Body of pancreas (tissue), 4 donors: Measurements from ENCODE around the gene TP53BP2. TPM values are rescaled to one million over a fixed set of nuclear protein-coding genes. Genes with fewer than 3 reads are reported as not detected.

Experiments
- ATAC-seq: fragments of 150-250 bp; one replicate; pipeline ENCODE4 v1.9.1; 2016
- DNase-seq, 4 donors: peaks; one replicate each; pipeline ENCODE4 v3.0.0-alpha.2; 2019
- H3K27ac ChIP-seq, 4 donors: fragments of 200-600 bp; sonication (generic); 1 replicate in 3 of 4; 2 replicates in 1 of 4; pipeline versions ENCODE4 v1.5.1 to v1.6.1; 2016 to 2019; ENCODE audit warnings: mild to moderate bottlenecking in 1 of 4, mixed read lengths in 1 of 4, moderate library complexity in 1 of 4
- H3K27me3 ChIP-seq, 2 donors: fragments of 200-600 bp; sonication (generic); one replicate each; pipeline ENCODE4 v1.6.0; 2016; ENCODE audit warnings: mild to moderate bottlenecking in 1 of 2
- H3K36me3 ChIP-seq, 2 donors: fragments of 200-600 bp; sonication (generic); replicated peaks in 1 of 2; 2 replicates each; pipeline ENCODE4 v1.5.1; 2016; ENCODE audit warnings: low read depth in 2 of 2; ENCODE audit not compliant: insufficient read depth in 1 of 2
- H3K4me1 ChIP-seq: fragments of 200-600 bp; sonication (generic); one replicate; pipeline ENCODE4 v1.6.0; 2016
- H3K4me3 ChIP-seq, 2 donors: fragments of 200-600 bp; sonication (generic); 1 replicate in 1 of 2; 2 replicates in 1 of 2; pipeline ENCODE4 v1.5.1; 2016 to 2019
- H3K9me3 ChIP-seq, 3 donors: fragments of 200-600 bp; sonication (generic); 1 replicate in 2 of 3; 2 replicates in 1 of 3; pipeline ENCODE4 v1.5.1; 2016
- CTCF ChIP-seq, 7 experiments: fragments of 450-650 bp in 4 of 7; fragments of 200-600 bp in 3 of 7; sonication (generic) in 3 of 7; IDR thresholded peaks; one replicate each; pipeline ENCODE4 v1.5.1; 2016 to 2019; ENCODE audit warnings: antibody characterized with exemption in 7 of 7
- POLR2A ChIP-seq, 3 donors: fragments of 450-650 bp; IDR thresholded peaks; one replicate each; pipeline ENCODE4 v1.6.1; 2016; ENCODE audit warnings: antibody characterized with exemption in 3 of 3, mild to moderate bottlenecking in 2 of 3
- WGBS, 2 donors: methylation state at CpG; one replicate each; pipeline ENCODE4 v1.1.5; 2017; 5-methylcytosine and 5-hydroxymethylcytosine counted together
- intact Hi-C: fragments of 100-400 bp; cut with DNase I; formaldehyde crosslinking; loops from one replicate; pipeline ENCODE4 v1.15.1; 2023
- total RNA-seq, 2 donors: library from RNA; depleted of rRNA; stranded (reverse); fragments of >200 nt; gene quantifications; one replicate each; pipeline ENCODE4 v1.1.0, GENCODE V29; 2016

TP53BP2 gene
- total RNA-seq, 2 donors from 2014 or later, result 22.3 to 30.0 TPM

- Histone ChIP-seq H3K9me3 (no peaks in the 10 kb centered on the region), H3K27ac (no peak overlapping the region), H3K4me3 (no peak overlapping the region), H3K4me1 (peaks cover 58% of the 10 kb centered on the region), H3K36me3 (no peaks in the 10 kb centered on the region), H3K27me3 (no peaks in the 10 kb centered on the region)
- intact Hi-C loops, result no loop called here
- DNase-seq (no peak), ATAC-seq (no peak)
- TF ChIP-seq CTCF (IDR thresholded peaks at IDR 0.05) (no peak), POLR2A (IDR thresholded peaks at IDR 0.05) (no peak)
These were observed 5.5 kb downstream of the TP53BP2 start for GRCh38 chr1:223840254-223840653.

DNA sequence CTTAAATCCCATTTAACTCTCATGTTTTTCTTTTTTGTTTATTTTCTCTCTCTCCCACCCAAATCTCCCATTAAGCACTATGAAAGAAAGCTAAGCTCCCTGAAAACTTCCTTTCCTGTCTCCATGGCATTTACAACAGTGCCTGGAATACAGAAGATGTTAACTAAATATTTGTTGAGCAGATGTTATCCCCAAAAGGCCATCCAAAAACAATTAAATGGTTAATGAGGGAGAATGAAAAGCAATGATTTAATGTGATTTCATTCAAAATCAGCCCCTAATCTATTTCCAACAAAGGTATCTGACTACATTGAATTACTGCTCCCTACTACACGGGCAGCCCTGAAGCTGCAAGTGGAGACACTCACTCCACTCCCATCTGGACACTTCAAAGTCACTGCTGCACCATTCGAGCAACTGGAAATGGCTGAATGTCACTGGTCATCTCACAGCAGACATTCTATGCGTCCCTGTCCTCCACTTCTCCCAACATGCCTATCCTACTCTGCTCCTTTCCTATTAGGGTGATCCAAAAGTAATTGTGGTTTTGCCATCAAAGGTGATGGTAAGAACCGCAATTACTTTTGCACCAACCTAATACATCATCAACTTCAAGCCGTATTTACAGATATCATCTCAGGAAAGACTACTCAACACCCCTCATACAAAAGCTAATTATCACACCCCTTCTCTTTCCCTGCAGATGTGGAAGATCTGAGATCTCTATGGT lies 7.5 kb downstream of the TP53BP2 start:
- Histone ChIP-seq H3K4me1 (peaks cover 54% of the 10 kb centered on the region), H3K4me3 (no peak overlapping the region), H3K27ac (peak overlapping the region in 2 of 4 donors; percentile 14 to 57), H3K36me3 (no peaks in the 10 kb centered on the region), H3K9me3 (no peaks in the 10 kb centered on the region), H3K27me3 (no peaks in the 10 kb centered on the region)
- intact Hi-C loops, result no loop called here
- ATAC-seq (no peak), DNase-seq (no peak)
- TF ChIP-seq POLR2A (IDR thresholded peaks at IDR 0.05), result no peak
- TF ChIP-seq CTCF (IDR thresholded peaks at IDR 0.05), result no peak
- 56 to 67% methylated on average over 5 of the region's 5 CpGs for WGBS, 2 donors

GRCh38 chr1:223837687-223838086 lies 8.1 kb downstream of the TP53BP2 start:
- ATAC-seq, result peak; percentile 51
- no peak overlapping the region for H3K4me3 ChIP-seq
- WGBS, 2 donors, result 32 to 38% methylated on average over 10 of the region's 10 CpGs
- no peaks in the 10 kb centered on the region for H3K9me3 ChIP-seq
- peaks cover 55% of the 10 kb centered on the region for H3K4me1 ChIP-seq
- DNase-seq, result peak in 2 of 4 donors; percentile 34 to 63
- peak overlapping the region in 3 of 4 donors; percentile 14 to 57 (median 32) for H3K27ac ChIP-seq
- H3K27me3 ChIP-seq, result no peaks in the 10 kb centered on the region
- H3K36me3 ChIP-seq, result no peaks in the 10 kb centered on the region
- TF ChIP-seq CTCF (IDR thresholded peaks at IDR 0.05) (no peak), POLR2A (IDR thresholded peaks at IDR 0.05) (no peak)
- intact Hi-C loops, result no loop called here

GRCh38 chr1:223837206-223837605 lies 8.5 kb downstream of the TP53BP2 start:
- H3K36me3 ChIP-seq, result no peaks in the 10 kb centered on the region
- H3K4me1 ChIP-seq, result peaks cover 58% of the 10 kb centered on the region
- no peak for DNase-seq
- peak; percentile 40 for ATAC-seq
- WGBS, 2 donors, result 33 to 40% methylated on average over 1 of the region's 1 CpG
- intact Hi-C loops, result no loop called here
- TF ChIP-seq POLR2A (IDR thresholded peaks at IDR 0.05), result no peak
- TF ChIP-seq CTCF (IDR thresholded peaks at IDR 0.05), result no peak
- no peak overlapping the region for H3K4me3 ChIP-seq
- H3K27ac ChIP-seq, result peak overlapping the region in 3 of 4 donors; percentile 14 to 57 (median 32)
- no peaks in the 10 kb centered on the region for H3K9me3 ChIP-seq
- H3K27me3 ChIP-seq, result no peaks in the 10 kb centered on the region

GRCh38 chr1:223836586-223836985 lies 9.2 kb downstream of the TP53BP2 start:
- no peaks in the 10 kb centered on the region for H3K27me3 ChIP-seq
- intact Hi-C loops, result no loop called here
- no peak overlapping the region for H3K27ac ChIP-seq
- DNase-seq (no peak), ATAC-seq (no peak)
- peaks cover 60% of the 10 kb centered on the region for H3K4me1 ChIP-seq
- WGBS, 2 donors, result 88 to 89% methylated on average over 1 of the region's 1 CpG
- TF ChIP-seq CTCF (IDR thresholded peaks at IDR 0.05) (no peak), POLR2A (IDR thresholded peaks at IDR 0.05) (no peak)
- H3K4me3 ChIP-seq, result no peak overlapping the region
- no peaks in the 10 kb centered on the region for H3K36me3 ChIP-seq
- H3K9me3 ChIP-seq, result no peaks in the 10 kb centered on the region
